Activated B cell treated with CpG ODN at 0.5 μM for 24 hours (primary cell): ENCODE measurements around the gene RFX7. TPM values are rescaled to one million over a fixed set of nuclear protein-coding genes. Genes with fewer than 3 reads are reported as not detected.

ENCODE experiments used
- ATAC-seq: fragments of 200-7000 bp; cut with Tn5 transposase; one replicate; pipeline ENCODE4 v1.10.0; 2021; ENCODE audit warnings: low read depth, mild to moderate bottlenecking, moderate library complexity
- CTCF ChIA-PET: fragments of 350-600 bp; sonication (Branson Sonifier 250); formaldehyde crosslinking; loops from one replicate; lab custom pipeline; 2021; ENCODE audit warnings: antibody characterized with exemption; lab: Charles Lee
- POLR2A ChIA-PET: fragments of 350-600 bp; sonication (Branson Sonifier 250); formaldehyde crosslinking; loops from one replicate; lab custom pipeline; 2021; ENCODE audit warnings: antibody characterized with exemption; lab: Charles Lee
- DNase-seq: peaks from one replicate; pipeline ENCODE4 v3.0.0; 2022
- H3K27ac Mint-ChIP-seq: one replicate; pipeline ENCODE4 v1.8.0; 2020; ENCODE audit warnings: mixed read lengths
- H3K27me3 Mint-ChIP-seq: one replicate; pipeline ENCODE4 v1.8.0; 2021; ENCODE audit warnings: mixed read lengths
- H3K36me3 Mint-ChIP-seq: one replicate; pipeline ENCODE4 v1.8.0; 2021; ENCODE audit warnings: low read depth, mixed read lengths
- H3K4me1 Mint-ChIP-seq: one replicate; pipeline ENCODE4 v1.8.0; 2021; ENCODE audit warnings: mixed read lengths
- H3K4me3 Mint-ChIP-seq: one replicate; pipeline ENCODE4 v1.8.0; 2020; ENCODE audit warnings: mild to moderate bottlenecking, mixed read lengths
- H3K9me3 Mint-ChIP-seq: one replicate; pipeline ENCODE4 v1.8.0; 2020; ENCODE audit warnings: mixed read lengths
- intact Hi-C: fragments of 100-400 bp; cut with micrococcal nuclease; formaldehyde crosslinking; loops from one replicate; pipeline ENCODE4 v1.15.1; 2024
- total RNA-seq: library from RNA; stranded (reverse); gene quantifications from 2 replicates; pipeline ENCODE4 v1.2.3, GENCODE V29; 2022
- TF ChIP-seq, protein P1 (sequence below): fragments of 200-600 bp; IDR thresholded peaks from one replicate; pipeline ENCODE4 v1.8.0; 2022; ENCODE audit warnings: antibody characterized with exemption, mild to moderate bottlenecking

Gene RFX7
- total RNA-seq, 1 donor from 2014 or later, result 27.8 TPM

DNA sequence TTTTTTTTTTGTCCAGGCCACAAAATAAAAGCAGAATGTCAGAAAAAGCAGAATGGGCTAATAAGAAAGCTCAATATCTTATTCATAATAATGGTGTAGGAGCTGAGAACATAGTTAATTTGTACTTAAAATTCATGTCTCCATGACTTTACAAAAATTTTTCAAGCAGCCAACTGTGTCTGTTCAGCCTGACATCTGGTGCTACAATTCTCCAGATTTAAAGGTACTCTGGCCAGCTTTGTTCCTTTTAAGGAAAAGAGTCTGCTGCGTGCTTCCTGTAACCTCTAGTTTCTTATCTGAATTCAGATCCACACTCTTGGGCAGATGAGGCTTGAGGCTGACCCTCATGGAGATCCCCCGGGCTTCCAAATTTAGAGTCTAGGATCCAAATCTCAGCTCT is 8.7 kb upstream of the RFX7 start:
- Mint-ChIP-seq H3K27me3 (peaks cover 4% of the 10 kb centered on the region), H3K9me3 (no peaks in the 10 kb centered on the region), H3K36me3 (no peaks in the 10 kb centered on the region), H3K4me3 (no peak overlapping the region), H3K27ac (no peak overlapping the region), H3K4me1 (no peaks in the 10 kb centered on the region)
- ChIA-PET CTCF (interaction anchor here (1.2 to 1.3 kb wide), 2 partner anchors 176 to 177 kb away, joined by 3 read pairs; no protein-coding TSS in a partner anchor), POLR2A (no interaction called here)
- DNase-seq (no peak), ATAC-seq (no peak)
- TF ChIP-seq, protein P1, sequence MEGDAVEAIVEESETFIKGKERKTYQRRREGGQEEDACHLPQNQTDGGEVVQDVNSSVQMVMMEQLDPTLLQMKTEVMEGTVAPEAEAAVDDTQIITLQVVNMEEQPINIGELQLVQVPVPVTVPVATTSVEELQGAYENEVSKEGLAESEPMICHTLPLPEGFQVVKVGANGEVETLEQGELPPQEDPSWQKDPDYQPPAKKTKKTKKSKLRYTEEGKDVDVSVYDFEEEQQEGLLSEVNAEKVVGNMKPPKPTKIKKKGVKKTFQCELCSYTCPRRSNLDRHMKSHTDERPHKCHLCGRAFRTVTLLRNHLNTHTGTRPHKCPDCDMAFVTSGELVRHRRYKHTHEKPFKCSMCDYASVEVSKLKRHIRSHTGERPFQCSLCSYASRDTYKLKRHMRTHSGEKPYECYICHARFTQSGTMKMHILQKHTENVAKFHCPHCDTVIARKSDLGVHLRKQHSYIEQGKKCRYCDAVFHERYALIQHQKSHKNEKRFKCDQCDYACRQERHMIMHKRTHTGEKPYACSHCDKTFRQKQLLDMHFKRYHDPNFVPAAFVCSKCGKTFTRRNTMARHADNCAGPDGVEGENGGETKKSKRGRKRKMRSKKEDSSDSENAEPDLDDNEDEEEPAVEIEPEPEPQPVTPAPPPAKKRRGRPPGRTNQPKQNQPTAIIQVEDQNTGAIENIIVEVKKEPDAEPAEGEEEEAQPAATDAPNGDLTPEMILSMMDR, result no peak
- intact Hi-C loops, result no loop called here

DNA sequence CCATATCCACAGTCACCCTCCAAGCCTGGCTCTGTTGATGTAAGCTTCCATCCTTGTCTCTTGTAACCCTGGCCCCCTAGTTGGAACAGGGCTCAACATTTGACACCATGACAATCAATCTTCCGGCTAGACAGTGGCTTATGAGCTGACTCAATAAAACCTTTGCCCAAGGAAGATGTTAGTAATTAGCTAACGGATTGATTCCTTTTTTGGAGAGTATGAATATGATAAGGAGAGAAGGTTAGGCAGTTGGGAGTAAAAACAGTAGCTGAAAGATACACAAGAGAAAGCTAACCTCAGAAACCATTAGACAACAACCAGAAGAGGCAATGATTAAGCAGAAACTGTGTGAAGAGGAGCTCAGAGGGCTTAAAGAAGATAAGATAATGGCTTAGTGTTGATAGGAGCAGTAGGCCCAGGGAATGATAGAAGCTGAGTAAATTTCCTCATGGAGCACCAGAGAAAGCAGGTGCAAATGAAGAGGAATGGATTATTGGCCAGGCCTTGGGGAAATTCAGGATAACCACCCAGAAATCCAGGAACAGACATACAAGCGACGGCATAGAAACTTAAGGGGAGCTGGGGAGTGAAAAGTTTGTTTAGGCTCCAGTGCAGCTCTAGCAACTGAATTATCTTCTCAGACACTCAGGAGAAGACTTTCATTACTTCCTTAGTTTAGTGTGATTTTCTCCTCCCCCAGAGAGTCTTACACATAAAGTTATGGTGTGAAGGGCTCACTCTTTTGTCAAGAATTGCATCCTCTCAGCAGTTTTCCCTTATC is 7.8 kb upstream of the RFX7 start:
- DNase-seq (no peak), ATAC-seq (no peak)
- no peak overlapping the region for H3K4me3 Mint-ChIP-seq
- intact Hi-C loops, result no loop called here
- ChIA-PET CTCF (interaction anchor here (1.1 to 2.8 kb wide), 4 partner anchors 176 to 178 kb away, joined by 3 to 12 read pairs (median 3); no protein-coding TSS in a partner anchor), POLR2A (interaction anchor here (0.6 kb wide), 1 partner anchor 75 kb away, joined by 7 read pairs; no protein-coding TSS in a partner anchor)
- no peaks in the 10 kb centered on the region for H3K9me3 Mint-ChIP-seq
- H3K4me1 Mint-ChIP-seq, result no peaks in the 10 kb centered on the region
- TF ChIP-seq, protein P1, result no peak
- H3K36me3 Mint-ChIP-seq, result no peaks in the 10 kb centered on the region
- H3K27ac Mint-ChIP-seq, result no peak overlapping the region
- H3K27me3 Mint-ChIP-seq, result peaks cover 4% of the 10 kb centered on the region

DNA sequence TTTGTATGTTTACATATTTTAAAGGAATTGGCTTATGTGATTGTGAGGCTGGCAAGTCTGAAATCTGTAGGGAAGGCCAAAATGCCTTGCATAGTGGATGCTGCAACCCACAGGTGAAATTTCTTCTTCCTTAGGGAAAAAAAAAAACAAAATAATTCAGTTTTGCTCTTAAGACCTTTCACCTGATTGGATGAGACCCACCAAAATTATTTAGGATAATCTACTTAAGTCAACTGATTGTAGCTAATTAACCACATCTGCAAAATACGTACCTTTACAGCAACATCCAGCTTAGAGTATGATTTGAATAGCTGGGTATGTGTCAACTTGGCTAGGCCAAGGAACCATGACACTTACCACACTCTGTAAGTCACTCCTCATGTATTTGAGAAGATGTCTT is 6.9 kb upstream of the RFX7 start:
- Mint-ChIP-seq H3K27ac (no peak overlapping the region), H3K9me3 (no peaks in the 10 kb centered on the region), H3K4me3 (no peak overlapping the region), H3K4me1 (peaks cover 6% of the 10 kb centered on the region), H3K36me3 (no peaks in the 10 kb centered on the region), H3K27me3 (peaks cover 4% of the 10 kb centered on the region)
- ChIA-PET CTCF (interaction anchor here (2.8 kb wide), 1 partner anchor 178 kb away, joined by 12 read pairs; no protein-coding TSS in a partner anchor), POLR2A (no interaction called here)
- DNase-seq (no peak), ATAC-seq (no peak)
- TF ChIP-seq, protein P1, result no peak
- intact Hi-C loops, result no loop called here

- no peaks in the 10 kb centered on the region for H3K9me3 Mint-ChIP-seq
- intact Hi-C loops, result loop anchor here (5.0 to 10.0 kb wide), 6 partner anchors 144 to 1338 kb away; no protein-coding TSS in a partner anchor
- ChIA-PET POLR2A (no interaction called here), CTCF (interaction anchor here (1.1 to 2.8 kb wide), 2 partner anchors 178 to 180 kb away, joined by 5 to 12 read pairs; no protein-coding TSS in a partner anchor)
- H3K27me3 Mint-ChIP-seq, result peaks cover 4% of the 10 kb centered on the region
- H3K36me3 Mint-ChIP-seq, result peaks cover 2% of the 10 kb centered on the region
- no peak overlapping the region for H3K4me3 Mint-ChIP-seq
- H3K4me1 Mint-ChIP-seq, result peaks cover 22% of the 10 kb centered on the region
- H3K27ac Mint-ChIP-seq, result no peak overlapping the region
- TF ChIP-seq, protein P1, result no peak
- DNase-seq, result no peak
- ATAC-seq, result no peak
These were observed 5.4 kb upstream of the RFX7 start for GRCh38 chr15:56249092-56249491.
